PC-9 (cell line): Measurements from ENCODE around the gene NTM. TPM values are rescaled to one million over a fixed set of nuclear protein-coding genes. Genes with fewer than 3 reads are reported as not detected.

ENCODE experiments used
- BruUV-seq: library from RNA; stranded (reverse); fragments of 400-500 nt; replicated peaks from 2 replicates; lab custom pipeline; 2021; lab: Mats Ljungman, UMichigan
- CTCF ChIA-PET: fragments of 300-600 bp; sonication (Branson Sonifier 250); formaldehyde crosslinking; loops from one replicate; lab custom pipeline; 2022; ENCODE audit warnings: antibody characterized with exemption; lab: Charles Lee
- POLR2A ChIA-PET: fragments of 300-600 bp; sonication (Branson Sonifier 250); formaldehyde crosslinking; loops from one replicate; lab custom pipeline; 2022; ENCODE audit warnings: antibody characterized with exemption; ENCODE audit not compliant: unreplicated experiment; lab: Charles Lee
- DNase-seq, 2 experiments: peaks; one replicate each; pipeline versions ENCODE4 v3.0.0 to v3.0.0-alpha.2; 2015 to 2022; ENCODE audit warnings: mixed read lengths in 1 of 2
- H2AFZ ChIP-seq: fragments of 200-600 bp; sonication (generic); 2 replicates; pipeline ENCODE4 v1.8.1; 2017; ENCODE audit warnings: antibody characterized with exemption
- H3F3A ChIP-seq: fragments of 200-600 bp; sonication (generic); 2 replicates; pipeline ENCODE4 v1.8.1; 2017; ENCODE audit warnings: antibody characterized with exemption, mild to moderate bottlenecking, low read depth; ENCODE audit not compliant: insufficient read depth
- H3K27ac ChIP-seq: fragments of 200-600 bp; sonication (generic); 2 replicates; pipeline ENCODE4 v1.6.1; 2016; ENCODE audit warnings: mixed run types
- H3K27me3 ChIP-seq: fragments of 200-600 bp; sonication (generic); 2 replicates; pipeline ENCODE4 v1.6.1; 2016; ENCODE audit warnings: low read depth, mixed run types; ENCODE audit not compliant: insufficient read depth
- H3K36me3 ChIP-seq: fragments of 200-600 bp; sonication (generic); 2 replicates; pipeline ENCODE4 v1.6.1; 2016; ENCODE audit warnings: low read depth, mixed run types
- H3K4me1 ChIP-seq: fragments of 200-600 bp; sonication (generic); replicated peaks from 2 replicates; pipeline ENCODE4 v1.6.1; 2016; ENCODE audit warnings: mixed run types; ENCODE audit not compliant: insufficient read depth
- H3K4me2 ChIP-seq: fragments of 200-600 bp; sonication (generic); 2 replicates; pipeline ENCODE4 v1.6.1; 2017; ENCODE audit warnings: mixed run types
- H3K4me3 ChIP-seq: fragments of 200-600 bp; sonication (generic); 2 replicates; pipeline ENCODE4 v1.6.1; 2016; ENCODE audit warnings: mixed run types
- H3K79me2 ChIP-seq: fragments of 200-600 bp; sonication (generic); 2 replicates; pipeline ENCODE4 v1.6.1; 2017; ENCODE audit warnings: low read depth, mixed run types
- H3K9me2 ChIP-seq: fragments of 200-600 bp; sonication (generic); 2 replicates; pipeline ENCODE4 v1.8.1; 2017; ENCODE audit warnings: mild to moderate bottlenecking; ENCODE audit not compliant: insufficient read depth
- H3K9me3 ChIP-seq: fragments of 200-600 bp; sonication (generic); 2 replicates; pipeline ENCODE4 v1.8.1; 2016; ENCODE audit warnings: low read depth; ENCODE audit not compliant: insufficient read depth
- H4K20me1 ChIP-seq: fragments of 200-600 bp; sonication (generic); 2 replicates; pipeline ENCODE4 v1.8.1; 2017; ENCODE audit not compliant: insufficient read depth
- CTCF ChIP-seq: fragments of 200-600 bp; sonication (generic); conservative IDR thresholded peaks from 2 replicates; pipeline ENCODE4 v1.6.1; 2017; ENCODE audit warnings: mixed run types, antibody characterized with exemption, mild to moderate bottlenecking, moderate library complexity
- EZH2 ChIP-seq: fragments of 200-600 bp; sonication (generic); IDR thresholded peaks from 2 replicates; pipeline ENCODE4 v1.8.0; 2017; ENCODE audit warnings: antibody characterized with exemption, low read depth
- intact Hi-C: fragments of 100-400 bp; cut with micrococcal nuclease; formaldehyde crosslinking; loops from one replicate; pipeline ENCODE4 v1.10.0; 2022; ENCODE audit not compliant: unreplicated experiment
- total RNA-seq: library from RNA; stranded (reverse); gene quantifications from 2 replicates; pipeline ENCODE4 v1.2.3, GENCODE V29; 2021

The NTM gene
- total RNA-seq, 1 experiment from 2014 or later: not detected

- TF ChIP-seq CTCF (no peak), EZH2 (no peak)
- Histone ChIP-seq H2AFZ (no peak overlapping the region), H3K79me2 (no peaks in the 10 kb centered on the region), H3K9me2 (no peaks in the 10 kb centered on the region), H3K4me1 (no peaks in the 10 kb centered on the region), H3K9me3 (no peaks in the 10 kb centered on the region), H3K4me2 (no peak overlapping the region), H3F3A (no peaks in the 10 kb centered on the region), H4K20me1 (no peaks in the 10 kb centered on the region; the same call in 1 of the 2 replicates), H3K36me3 (no peaks in the 10 kb centered on the region), H3K27me3 (peaks cover 96% of the 10 kb centered on the region), H3K4me3 (no peak overlapping the region), H3K27ac (no peak overlapping the region)
- ChIA-PET POLR2A (no interaction called here), CTCF (no interaction called here)
- no peak for DNase-seq
- BruUV-seq: no TSS peak
- intact Hi-C loops: no loop called here
These were observed 285.9 kb downstream of the NTM start for GRCh38 chr11:131656179-131656838.

- ChIA-PET POLR2A (no interaction called here), CTCF (no interaction called here)
- no peaks in the 10 kb centered on the region for H3K36me3 ChIP-seq
- BruUV-seq: no TSS peak
- TF ChIP-seq EZH2 (no peak), CTCF (no peak)
- H3K9me3 ChIP-seq: no peaks in the 10 kb centered on the region
- no peak for DNase-seq
- H3K27me3 ChIP-seq: peaks cover 100% of the 10 kb centered on the region
- no peaks in the 10 kb centered on the region; the same call in 1 of the 2 replicates for H4K20me1 ChIP-seq
- no peaks in the 10 kb centered on the region for H3K79me2 ChIP-seq
- H3K27ac ChIP-seq: no peak overlapping the region
- H3F3A ChIP-seq: no peaks in the 10 kb centered on the region
- no peak overlapping the region for H2AFZ ChIP-seq
- no peaks in the 10 kb centered on the region for H3K9me2 ChIP-seq
- intact Hi-C loops: no loop called here
- H3K4me1 ChIP-seq: no peaks in the 10 kb centered on the region
- H3K4me2 ChIP-seq: no peak overlapping the region
- H3K4me3 ChIP-seq: no peak overlapping the region
These were observed 286.4 kb downstream of the NTM start for GRCh38 chr11:131656839-131657211.

GRCh38 chr11:131658414-131658813 lies 288.0 kb downstream of the NTM start:
- Histone ChIP-seq H3K79me2 (no peaks in the 10 kb centered on the region), H3K27me3 (peaks cover 100% of the 10 kb centered on the region), H3K36me3 (no peaks in the 10 kb centered on the region), H3K9me2 (no peaks in the 10 kb centered on the region), H3K4me1 (no peaks in the 10 kb centered on the region), H2AFZ (no peak overlapping the region), H3K4me2 (no peak overlapping the region), H4K20me1 (no peaks in the 10 kb centered on the region; the same call in 1 of the 2 replicates), H3K27ac (no peak overlapping the region), H3K9me3 (no peaks in the 10 kb centered on the region), H3K4me3 (no peak overlapping the region), H3F3A (no peaks in the 10 kb centered on the region)
- TF ChIP-seq CTCF (no peak), EZH2 (no peak)
- ChIA-PET CTCF (no interaction called here), POLR2A (no interaction called here)
- BruUV-seq: no TSS peak
- no peak for DNase-seq
- intact Hi-C loops: no loop called here
